ENCODE results near the gene TGDS.

The TGDS gene

GRCh38 chr13:94588541-94588940 is 7.4 kb downstream of the TGDS start:
- DNase-seq (ENCODE audit: low read depth, low spot score): no peak
- TF ChIP-seq CTCF (IDR thresholded peaks at IDR 0.05; ENCODE audit: low read depth, low read length): no peak
- in situ Hi-C loops (cut with HindIII; ENCODE audit: low sequenced_read_pairs): no loop called here
- H3K4me3 ChIP-seq (ENCODE audit: low read depth, low read length): no peak overlapping the region

- H3K4me3 ChIP-seq (ENCODE audit: low read depth, low read length): no peak overlapping the region
- in situ Hi-C loops (cut with HindIII; ENCODE audit: low sequenced_read_pairs): no loop called here
- no peak for TF ChIP-seq CTCF (IDR thresholded peaks at IDR 0.05; ENCODE audit: low read depth, low read length)
- DNase-seq (ENCODE audit: low read depth, low spot score): no peak
Observed at GRCh38 chr13:94586371-94586770, 9.6 kb downstream of the TGDS start.

GRCh38 chr13:94585543-94586101 is 10.3 kb downstream of the TGDS start:
- no peak for DNase-seq (ENCODE audit: low read depth, low spot score)
- TF ChIP-seq CTCF (IDR thresholded peaks at IDR 0.05; ENCODE audit: low read depth, low read length): no peak
- in situ Hi-C loops (cut with HindIII; ENCODE audit: low sequenced_read_pairs): no loop called here
- H3K4me3 ChIP-seq (ENCODE audit: low read depth, low read length): no peak overlapping the region

GRCh38 chr13:94583926-94584325 is 12.0 kb downstream of the TGDS start:
- no peak for TF ChIP-seq CTCF (IDR thresholded peaks at IDR 0.05; ENCODE audit: low read depth, low read length)
- DNase-seq (ENCODE audit: low read depth, low spot score): no peak
- in situ Hi-C loops (cut with HindIII; ENCODE audit: low sequenced_read_pairs): no loop called here

GRCh38 chr13:94579063-94579462 is 16.9 kb downstream of the TGDS start:
- no peak overlapping the region for H3K4me3 ChIP-seq (ENCODE audit: low read depth, low read length)
- DNase-seq (ENCODE audit: low read depth, low spot score): no peak
- TF ChIP-seq CTCF (IDR thresholded peaks at IDR 0.05; ENCODE audit: low read depth, low read length): no peak
- in situ Hi-C loops (cut with HindIII; ENCODE audit: low sequenced_read_pairs): no loop called here

More at GRCh38 chr13:94583926-94584325, 12.0 kb downstream of the TGDS start:
- H3K4me3 ChIP-seq (ENCODE audit: low read depth, low read length): no peak overlapping the region

- DNase-seq (ENCODE audit: low read depth, low spot score): no peak
- in situ Hi-C loops (cut with HindIII; ENCODE audit: low sequenced_read_pairs): no loop called here
- no peak overlapping the region for H3K4me3 ChIP-seq (ENCODE audit: low read depth, low read length)
- TF ChIP-seq CTCF (IDR thresholded peaks at IDR 0.05; ENCODE audit: low read depth, low read length): no peak
Observed at GRCh38 chr13:94569615-94570014, 26.3 kb downstream of the TGDS start.

GRCh38 chr13:94568443-94568842 is 27.5 kb downstream of the TGDS start:
- TF ChIP-seq CTCF (IDR thresholded peaks at IDR 0.05; ENCODE audit: low read depth, low read length): no peak
- DNase-seq (ENCODE audit: low read depth, low spot score): no peak
- in situ Hi-C loops (cut with HindIII; ENCODE audit: low sequenced_read_pairs): no loop called here
- no peak overlapping the region for H3K4me3 ChIP-seq (ENCODE audit: low read depth, low read length)

Measured in astrocyte of the spinal cord (primary cell).